ENCODE results near the gene CST7.

- no peak for TF ChIP-seq CTCF (IDR thresholded peaks at IDR 0.05; ENCODE audit: low read length)
- TF ChIP-seq EZH2 (IDR thresholded peaks at IDR 0.05; ENCODE audit: borderline replicate concordance, low read length) = no peak
These were observed 1.9 kb downstream of the CST7 start for GRCh38 chr20:24950836-24951525.
